Measurements from ENCODE around the gene APBA2.

APBA2 gene

DNA sequence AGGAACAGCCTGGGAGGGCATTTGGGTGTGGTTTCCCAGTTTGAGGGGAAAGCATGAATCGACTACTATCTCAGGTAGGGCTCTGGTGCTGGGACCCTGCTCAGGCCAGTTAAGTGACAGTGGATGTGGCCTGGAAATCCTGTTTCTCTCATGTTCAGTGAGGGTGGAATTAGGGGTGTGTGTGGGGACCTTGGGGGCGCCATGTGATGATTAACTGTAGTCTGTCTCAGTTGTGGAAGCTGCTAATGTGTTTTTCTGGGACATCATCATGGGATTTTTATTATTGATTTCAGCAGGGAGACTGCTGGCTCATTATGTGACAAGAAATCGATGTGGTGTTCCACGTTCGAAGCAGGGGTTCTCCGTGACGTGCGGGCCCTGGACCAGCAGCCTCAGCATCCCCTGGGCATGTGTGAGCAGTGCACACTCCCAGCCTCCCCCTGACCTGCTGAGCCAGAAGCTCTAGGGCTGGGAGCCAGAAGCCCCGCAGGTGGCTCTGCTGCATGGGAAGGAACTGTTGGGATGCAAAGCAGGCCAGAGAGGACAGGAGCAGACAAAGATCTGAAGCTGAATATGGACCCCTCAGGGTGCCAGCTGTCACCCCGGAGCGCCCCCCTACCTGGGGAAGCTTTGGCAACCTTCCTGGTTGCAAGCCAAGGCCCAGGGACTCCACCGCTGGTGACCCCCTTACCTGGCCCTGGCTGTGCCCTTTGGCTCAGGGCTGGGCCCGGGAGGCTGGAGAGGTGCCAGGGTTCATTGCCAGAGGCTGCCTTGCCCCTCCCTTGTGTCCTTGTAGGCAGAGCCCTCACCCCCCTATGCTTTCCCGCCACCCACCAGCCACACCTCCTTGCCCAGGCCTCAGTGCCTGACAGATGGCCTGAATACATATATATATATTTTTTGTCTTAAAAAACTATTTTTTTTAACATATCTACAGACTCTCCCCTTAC, 149.8 kb downstream of the APBA2 start:
- no peak for TF ChIP-seq GATA2 (IDR thresholded peaks at IDR 0.05; ENCODE audit: low read depth, low read length)
- TF ChIP-seq GATA3 (IDR thresholded peaks at IDR 0.05; ENCODE audit: low read depth, low read length): no peak

DNA sequence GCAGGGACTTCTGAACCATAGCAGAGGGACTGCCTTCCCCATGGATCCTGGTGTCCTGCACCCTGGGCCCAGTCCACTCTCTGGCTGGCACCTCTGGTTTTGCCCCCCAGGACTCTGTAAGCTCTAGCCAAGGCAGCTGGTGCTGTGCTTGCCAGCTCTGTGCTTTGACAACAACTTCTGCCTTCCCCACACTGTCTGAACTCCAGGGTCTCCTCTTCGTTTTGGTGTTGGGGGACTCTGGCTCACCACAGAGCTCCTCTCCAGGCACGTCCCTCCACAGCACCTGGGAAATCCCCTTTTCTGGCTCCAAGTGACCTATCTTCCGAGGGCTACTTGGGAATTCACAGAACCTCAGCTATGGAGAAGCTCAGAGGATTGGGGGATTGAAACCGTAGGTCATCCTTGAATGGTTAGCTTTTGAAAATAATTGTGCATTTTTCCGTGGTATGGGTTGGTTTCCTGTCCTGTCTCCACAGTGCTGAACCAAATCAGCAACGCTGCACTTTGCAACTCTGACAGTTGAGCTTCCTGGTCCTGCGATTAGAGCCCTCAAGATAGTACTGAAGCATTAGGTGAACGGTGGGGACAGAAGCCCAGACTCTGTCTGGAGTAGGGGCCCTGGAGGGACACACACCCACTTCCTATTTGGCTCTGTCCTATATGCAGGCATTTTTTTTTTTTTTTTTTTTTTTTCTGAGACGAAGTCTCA, 152.4 kb downstream of the APBA2 start:
- no peak for TF ChIP-seq GATA3 (IDR thresholded peaks at IDR 0.05; ENCODE audit: low read depth, low read length)
- no peak for TF ChIP-seq GATA2 (IDR thresholded peaks at IDR 0.05; ENCODE audit: low read depth, low read length)

DNA sequence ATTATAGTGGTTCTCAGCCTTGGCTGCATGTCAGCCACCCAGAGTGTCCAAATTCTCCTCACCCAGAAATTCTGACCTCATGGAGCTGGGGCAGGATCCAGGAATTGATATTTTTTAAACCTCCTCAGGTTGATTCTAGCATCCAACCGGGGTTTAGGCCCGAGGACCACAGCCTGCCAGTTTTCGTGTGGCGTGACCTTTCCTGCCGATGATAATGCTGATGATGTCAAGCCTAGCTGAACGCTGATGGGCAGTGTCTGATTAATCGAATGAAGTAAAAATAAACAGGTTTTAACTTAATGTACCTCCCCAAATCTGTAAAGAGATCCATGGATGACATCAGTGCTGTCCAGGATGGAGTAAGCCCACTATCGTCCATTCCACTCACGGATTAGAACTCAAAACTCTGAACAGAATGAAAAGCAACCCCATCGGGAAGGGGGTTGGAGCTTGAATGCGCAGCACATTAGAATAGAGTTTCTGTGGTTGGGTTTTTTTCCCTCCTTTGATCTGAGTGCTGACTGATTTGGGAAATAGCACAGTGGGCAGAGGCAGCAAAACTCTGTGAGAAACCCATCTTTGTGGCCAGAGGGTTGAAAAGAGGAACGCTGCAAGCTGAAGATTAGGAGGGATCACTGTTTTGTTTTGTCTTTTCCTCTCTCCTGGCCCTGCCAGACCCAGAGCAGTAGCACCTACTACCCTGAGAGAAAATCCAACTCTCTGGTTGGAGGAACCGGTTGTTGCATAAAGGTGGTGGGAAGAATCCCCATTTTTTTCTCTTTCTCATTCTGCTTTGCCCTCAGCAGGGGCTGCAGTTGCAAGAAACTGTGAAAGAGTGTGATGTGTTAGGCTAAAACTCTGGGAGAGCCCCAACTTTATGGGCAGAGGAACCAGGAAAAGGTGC, 153.9 kb downstream of the APBA2 start:
- no peak for TF ChIP-seq GATA2 (IDR thresholded peaks at IDR 0.05; ENCODE audit: low read depth, low read length)
- TF ChIP-seq GATA3 (IDR thresholded peaks at IDR 0.05; ENCODE audit: low read depth, low read length): no peak

DNA sequence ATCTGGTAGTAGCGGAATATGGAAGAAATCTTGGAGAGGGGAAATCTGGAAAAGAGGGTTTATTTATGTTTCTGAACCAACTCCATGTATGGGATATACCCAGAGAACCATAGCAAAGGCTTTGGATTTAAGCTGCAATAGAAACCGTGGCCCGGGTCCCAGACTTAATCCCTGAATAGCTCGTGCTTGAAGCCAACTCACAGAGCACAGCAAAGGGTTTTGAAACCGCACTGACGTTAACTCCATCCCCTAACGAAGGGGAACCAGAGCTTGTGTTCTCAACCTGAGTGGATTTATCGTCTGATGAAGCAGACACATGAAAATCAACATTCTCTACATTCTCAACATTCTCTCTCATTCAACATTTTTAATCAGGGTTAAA, 154.6 kb downstream of the APBA2 start:
- TF ChIP-seq GATA3 (IDR thresholded peaks at IDR 0.05; ENCODE audit: low read depth, low read length): no peak
- TF ChIP-seq GATA2 (IDR thresholded peaks at IDR 0.05; ENCODE audit: low read depth, low read length): no peak

DNA sequence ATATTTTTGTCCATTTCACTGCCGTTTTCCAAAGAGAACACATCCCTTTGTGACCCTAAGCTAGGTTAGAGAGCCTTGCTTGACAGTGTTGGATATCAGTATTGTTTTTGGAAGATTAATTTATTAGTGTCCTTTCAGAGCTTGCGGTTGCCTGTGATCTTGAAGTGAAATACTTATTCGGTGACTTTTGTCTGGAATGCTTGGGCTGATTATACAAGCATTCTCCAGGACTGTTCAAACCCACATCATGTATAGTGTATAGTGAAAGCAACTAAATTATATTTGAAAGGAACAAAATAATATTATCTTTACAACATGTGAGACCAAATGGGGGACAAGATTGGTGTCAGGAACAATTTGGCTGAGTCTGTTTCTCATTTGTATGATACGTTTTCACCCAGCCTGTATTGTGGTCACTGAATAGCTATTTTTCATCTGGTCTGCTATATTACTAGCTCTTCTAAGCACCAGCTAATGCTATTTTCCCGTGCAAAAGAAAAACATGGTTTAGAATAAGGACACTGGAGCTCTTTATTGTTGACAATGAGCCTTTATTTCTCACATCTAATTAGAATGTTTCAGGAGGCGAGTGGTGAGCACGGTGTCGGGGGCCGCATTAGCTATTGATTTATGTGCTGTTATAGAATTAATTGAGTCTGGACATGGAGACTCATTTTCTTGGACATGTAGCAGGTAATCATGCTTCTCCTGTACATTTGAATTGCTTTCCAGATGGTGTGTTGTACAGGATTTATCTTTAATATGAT, 158.1 kb downstream of the APBA2 start:
- TF ChIP-seq GATA2 (IDR thresholded peaks at IDR 0.05; ENCODE audit: low read depth, low read length) (no peak), GATA3 (IDR thresholded peaks at IDR 0.05; ENCODE audit: low read depth, low read length) (no peak)

DNA sequence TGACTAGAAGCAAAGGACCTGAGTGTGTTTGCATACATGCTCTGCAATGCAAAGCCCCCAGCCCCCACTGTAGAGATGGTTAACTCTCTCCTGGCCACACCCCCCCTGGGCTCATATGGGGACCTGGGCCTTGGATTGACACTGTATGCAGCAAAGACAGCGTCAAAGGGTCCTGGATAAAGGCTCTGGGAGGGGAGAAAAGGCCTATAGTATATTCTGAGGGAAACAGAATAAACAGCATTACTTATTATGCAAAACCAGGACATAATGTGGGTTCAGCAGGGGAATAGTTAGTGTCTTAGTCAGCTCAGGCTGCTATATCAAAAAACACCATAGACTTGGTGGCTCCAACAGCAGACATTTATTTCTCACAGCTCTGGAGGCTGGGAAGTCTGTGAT, 158.7 kb downstream of the APBA2 start:
- TF ChIP-seq GATA2 (IDR thresholded peaks at IDR 0.05; ENCODE audit: low read depth, low read length): no peak; the same call in 1 of the 2 replicates
- TF ChIP-seq GATA3 (IDR thresholded peaks at IDR 0.05; ENCODE audit: low read depth, low read length): no peak

DNA sequence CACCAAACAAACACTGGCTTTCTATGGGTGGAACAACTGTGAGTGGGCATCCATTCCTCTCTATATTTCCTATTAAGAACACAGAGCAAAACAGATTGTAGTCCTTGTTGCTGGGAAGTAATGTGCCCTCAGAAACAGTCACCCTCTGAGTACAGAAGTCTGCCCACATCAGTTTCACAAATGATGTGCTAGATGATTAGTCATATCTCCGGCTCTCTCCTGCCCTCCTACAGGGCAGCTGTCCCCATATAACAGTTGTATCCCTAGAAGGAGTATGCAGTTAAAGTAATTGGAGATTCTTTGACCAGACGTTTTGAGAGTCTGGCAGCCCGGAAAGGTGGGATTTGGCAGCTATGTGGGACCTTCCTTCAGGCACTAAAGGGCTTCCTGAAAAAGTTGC, 159.9 kb downstream of the APBA2 start:
- TF ChIP-seq GATA2 (IDR thresholded peaks at IDR 0.05; ENCODE audit: low read depth, low read length) (no peak), GATA3 (IDR thresholded peaks at IDR 0.05; ENCODE audit: low read depth, low read length) (no peak)

DNA sequence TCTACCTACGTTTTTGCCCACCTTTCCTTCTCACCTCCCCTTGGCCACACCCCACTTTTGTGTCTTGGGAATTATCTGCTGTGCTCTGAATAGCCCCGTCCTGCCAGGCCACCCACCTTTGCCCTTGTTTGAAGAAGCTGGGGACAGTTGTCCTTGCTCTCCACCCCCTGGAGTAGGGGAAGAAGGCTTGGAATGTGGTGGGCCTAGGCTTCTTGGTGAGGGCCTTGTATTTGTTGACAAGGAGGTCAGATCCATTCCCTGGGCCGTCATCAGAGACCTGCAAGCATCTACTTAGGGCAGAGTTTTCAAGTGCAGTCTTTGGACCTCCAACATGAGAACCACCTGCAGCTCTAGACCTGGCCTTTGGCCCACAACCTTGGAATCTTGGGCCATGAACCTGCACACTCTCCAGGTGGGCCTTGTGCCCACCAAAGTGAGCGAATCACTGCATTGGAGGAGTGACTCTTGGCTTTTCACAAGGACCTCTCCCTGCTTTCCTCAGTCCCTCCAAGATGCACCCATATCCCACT, 160.6 kb downstream of the APBA2 start:
- TF ChIP-seq GATA2 (IDR thresholded peaks at IDR 0.05; ENCODE audit: low read depth, low read length): no peak
- no peak for TF ChIP-seq GATA3 (IDR thresholded peaks at IDR 0.05; ENCODE audit: low read depth, low read length)

DNA sequence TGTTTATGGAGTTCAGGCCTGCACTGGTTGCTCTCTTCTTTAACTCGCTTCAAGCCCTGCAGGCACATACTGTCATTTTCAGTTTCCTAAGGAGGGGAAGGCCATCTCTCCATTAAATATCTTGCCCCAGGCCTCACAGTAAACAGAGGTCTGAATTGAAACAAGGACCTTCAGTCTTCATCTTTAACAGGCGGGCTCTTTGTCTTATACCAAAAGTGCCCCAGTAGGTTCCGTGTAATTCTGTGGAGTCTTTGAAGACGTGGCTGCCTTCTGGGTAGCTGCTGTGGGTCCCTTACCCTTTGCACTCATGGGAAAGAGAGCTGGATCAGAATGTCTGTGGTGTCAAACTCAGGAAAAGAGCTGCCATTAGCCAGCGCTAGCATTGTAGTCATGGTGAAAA, 161.2 kb downstream of the APBA2 start:
- TF ChIP-seq GATA2 (IDR thresholded peaks at IDR 0.05; ENCODE audit: low read depth, low read length) (no peak), GATA3 (IDR thresholded peaks at IDR 0.05; ENCODE audit: low read depth, low read length) (no peak)

DNA sequence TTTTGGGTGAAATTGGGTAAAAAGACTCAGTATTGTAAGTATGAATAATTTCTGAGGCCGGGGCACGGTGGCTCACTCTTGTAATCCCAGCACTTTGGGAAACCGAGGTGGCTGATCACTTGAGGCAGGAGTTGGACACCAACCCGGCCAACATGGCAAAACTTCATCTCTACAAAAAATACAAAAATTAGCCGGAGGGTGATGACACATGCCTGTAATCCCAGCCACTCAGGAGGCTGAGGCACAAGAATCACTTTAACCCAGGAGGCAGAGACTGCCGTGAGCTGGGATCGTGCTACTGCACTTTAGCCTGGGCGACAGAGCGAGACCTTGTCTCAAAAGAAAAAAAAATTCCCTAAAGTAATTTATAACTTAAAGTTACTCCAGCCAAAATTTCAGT, 162.2 kb downstream of the APBA2 start:
- TF ChIP-seq GATA3 (IDR thresholded peaks at IDR 0.05; ENCODE audit: low read depth, low read length) (no peak), GATA2 (IDR thresholded peaks at IDR 0.05; ENCODE audit: low read depth, low read length) (no peak)

DNA sequence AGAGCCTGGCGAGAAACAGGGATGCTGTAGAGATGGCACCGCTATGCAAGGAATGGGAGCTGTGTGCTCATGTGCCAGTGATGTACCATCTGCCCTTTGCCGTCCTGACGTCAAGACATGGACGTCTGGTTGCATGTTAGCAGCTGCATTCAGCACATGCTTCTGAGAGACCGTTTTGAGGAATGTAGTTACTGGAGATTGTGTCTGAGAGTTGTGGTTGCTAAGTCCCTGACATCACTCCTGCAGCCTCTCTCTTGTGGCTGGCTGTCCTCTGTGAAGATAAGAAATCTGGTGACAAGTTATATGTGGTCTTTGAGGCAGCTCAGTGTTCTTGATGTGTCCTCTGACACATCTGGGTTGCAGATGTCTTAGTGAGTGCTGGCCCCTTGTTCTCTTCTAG, 165.1 kb downstream of the APBA2 start:
- 0 out of 2 replicates have a peak, but pooled peaks have one; percentile 31 for TF ChIP-seq GATA3 (IDR thresholded peaks at IDR 0.05; ENCODE audit: low read depth, low read length)
- peak; percentile 40; the same call in 1 of the 2 replicates for TF ChIP-seq GATA2 (IDR thresholded peaks at IDR 0.05; ENCODE audit: low read depth, low read length)

DNA sequence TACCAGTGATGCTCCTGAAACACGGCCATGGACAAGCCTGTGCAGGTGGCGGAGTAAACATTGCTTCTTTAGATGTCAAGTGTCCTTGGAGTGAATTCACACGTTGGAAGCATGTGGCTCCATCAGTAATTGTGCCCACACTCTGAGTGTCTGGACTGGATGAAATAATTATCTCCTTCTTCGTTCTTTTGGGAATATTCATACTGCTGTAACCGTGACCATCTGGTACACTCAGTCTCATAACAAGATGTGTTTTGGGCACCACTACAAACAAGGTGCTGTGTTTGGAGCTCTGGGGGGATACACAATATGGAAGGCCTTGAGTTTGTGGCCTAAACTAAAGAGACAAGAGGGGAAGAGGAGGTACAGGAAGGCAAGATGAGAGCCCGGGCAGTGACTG, 165.6 kb downstream of the APBA2 start:
- TF ChIP-seq GATA3 (IDR thresholded peaks at IDR 0.05; ENCODE audit: low read depth, low read length) (no peak), GATA2 (IDR thresholded peaks at IDR 0.05; ENCODE audit: low read depth, low read length) (no peak)

DNA sequence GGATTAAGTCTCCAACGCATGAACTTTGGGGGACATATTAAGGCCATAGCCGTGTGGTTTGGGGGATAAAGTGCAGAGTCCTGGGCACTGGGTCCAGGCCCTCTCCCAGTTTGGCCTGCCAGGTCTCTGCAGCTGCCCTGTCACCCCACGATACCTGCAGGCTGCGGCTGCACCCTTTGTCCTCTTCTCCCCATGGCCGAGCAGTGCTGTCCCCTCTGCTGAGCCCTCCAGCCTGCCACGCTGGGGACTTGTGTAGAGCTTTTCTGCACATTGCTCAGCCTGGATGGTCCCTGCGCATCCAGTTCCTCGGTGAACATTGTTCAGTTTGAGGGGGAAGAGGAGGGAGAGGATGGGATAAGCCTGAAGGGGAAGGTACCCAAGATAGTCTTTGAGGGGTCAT, 167.2 kb downstream of the APBA2 start:
- TF ChIP-seq GATA3 (IDR thresholded peaks at IDR 0.05; ENCODE audit: low read depth, low read length) (no peak), GATA2 (IDR thresholded peaks at IDR 0.05; ENCODE audit: low read depth, low read length) (no peak)

Data from SH-SY5Y (cell line).